Uterus (tissue), 2 donors: Measurements from ENCODE around the gene MIGA1.
"Not testable (repeated sequence)": the region's sequence is repeated elsewhere in the genome, so short reads cannot be mapped to it uniquely, and the experiment has no call there.

Experiments used
- CTCF ChIP-seq, 4 experiments: fragments of 200-600 bp in 2 of 4; fragments of 450-650 bp in 2 of 4; sonication (generic) in 2 of 4; IDR thresholded peaks; one replicate each; pipeline ENCODE4 v1.5.1; 2016 to 2019; ENCODE audit warnings: antibody characterized with exemption in 4 of 4, mild to moderate bottlenecking in 2 of 4, moderate library complexity in 1 of 4
- POLR2A ChIP-seq, 2 donors: fragments of 450-650 bp; IDR thresholded peaks; one replicate each; pipeline ENCODE4 v1.6.1; 2016; ENCODE audit warnings: antibody characterized with exemption in 2 of 2, mild to moderate bottlenecking in 1 of 2, moderate library complexity in 1 of 2

GRCh38 chr1:77918918-77919317 lies 139.5 kb downstream of the MIGA1 start:
- not testable (repeated sequence) for TF ChIP-seq CTCF, POLR2A (IDR thresholded peaks at IDR 0.05)
